ENCODE results near the gene LMNTD1.

Gene LMNTD1

GRCh38 chr12:25556153-25556552 lies 3.1 kb upstream of the LMNTD1 start:
- DNase-seq (ENCODE audit: low read depth): no peak
- TF ChIP-seq CTCF (IDR thresholded peaks at IDR 0.05; ENCODE audit: low read length, missing control alignments): no peak
- H3K4me3 ChIP-seq (replicated peaks; ENCODE audit: low read depth, low read length): no peak overlapping the region

GRCh38 chr12:25552681-25553080 lies 402 bp downstream of the LMNTD1 start:
- no peak for TF ChIP-seq CTCF (IDR thresholded peaks at IDR 0.05; ENCODE audit: low read length, missing control alignments)
- peak; percentile 17 for DNase-seq (ENCODE audit: low read depth)
- no peak overlapping the region for H3K4me3 ChIP-seq (replicated peaks; ENCODE audit: low read depth, low read length)

- H3K4me3 ChIP-seq (replicated peaks; ENCODE audit: low read depth, low read length): no peak overlapping the region
- DNase-seq (ENCODE audit: low read depth): no peak
- TF ChIP-seq CTCF (IDR thresholded peaks at IDR 0.05; ENCODE audit: low read length, missing control alignments): no peak
Measured at GRCh38 chr12:25550186-25550585, 2.9 kb downstream of the LMNTD1 start.

GRCh38 chr12:25549120-25549519 lies 4.0 kb downstream of the LMNTD1 start:
- no peak overlapping the region for H3K4me3 ChIP-seq (replicated peaks; ENCODE audit: low read depth, low read length)
- TF ChIP-seq CTCF (IDR thresholded peaks at IDR 0.05; ENCODE audit: low read length, missing control alignments): no peak
- DNase-seq (ENCODE audit: low read depth): no peak

GRCh38 chr12:25546318-25546717 lies 6.8 kb downstream of the LMNTD1 start:
- no peak for TF ChIP-seq CTCF (IDR thresholded peaks at IDR 0.05; ENCODE audit: low read length, missing control alignments)
- H3K4me3 ChIP-seq (replicated peaks; ENCODE audit: low read depth, low read length): no peak overlapping the region
- peak; percentile 25 for DNase-seq (ENCODE audit: low read depth)

GRCh38 chr12:25533150-25533549 lies 19.9 kb downstream of the LMNTD1 start:
- TF ChIP-seq CTCF (IDR thresholded peaks at IDR 0.05; ENCODE audit: low read length, missing control alignments): no peak
- no peak for DNase-seq (ENCODE audit: low read depth)
- no peak overlapping the region for H3K4me3 ChIP-seq (replicated peaks; ENCODE audit: low read depth, low read length)

GRCh38 chr12:25531502-25532052 lies 21.5 kb downstream of the LMNTD1 start:
- no peak for TF ChIP-seq CTCF (IDR thresholded peaks at IDR 0.05; ENCODE audit: low read length, missing control alignments)
- H3K4me3 ChIP-seq (replicated peaks; ENCODE audit: low read depth, low read length): no peak overlapping the region
- DNase-seq (ENCODE audit: low read depth): no peak

Measured in fibroblast of pulmonary artery (primary cell).